ENCODE results near the gene SAMD11. TPM values are rescaled to one million over a fixed set of nuclear protein-coding genes. Genes with fewer than 3 reads are reported as not detected.

Gene SAMD11
- polyA plus RNA-seq, 1 of the 3 experiments (the other 2 are of a cell fraction): 2.1 TPM

DNA sequence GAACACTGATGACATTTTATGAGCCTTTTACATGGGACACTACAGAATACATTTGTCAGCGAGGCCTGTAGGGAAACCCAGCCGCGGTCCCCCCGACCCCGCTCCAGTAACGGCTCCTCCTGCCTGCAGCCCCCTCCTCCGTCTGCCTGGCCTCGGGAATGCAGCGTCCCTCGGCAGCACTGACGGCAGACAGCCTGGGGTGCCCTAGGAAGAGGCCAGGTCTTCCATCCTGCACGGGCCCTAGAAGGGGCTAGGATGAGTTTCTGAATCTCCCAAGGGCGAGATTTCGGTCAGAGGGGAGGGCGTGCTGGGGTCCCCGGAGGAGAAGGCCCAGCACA, 8.4 kb downstream of the SAMD11 start:
- H3K9me2 ChIP-seq: no peaks in the 10 kb centered on the region
- no peaks in the 10 kb centered on the region for H3K27me3 ChIP-seq (ENCODE audit: insufficient read depth)
- peaks cover 3% of the 10 kb centered on the region for H3F3A ChIP-seq (replicated peaks; ENCODE audit: insufficient read depth)
- CTCF ChIA-PET: interaction anchor here (0.9 to 6.6 kb wide), 5 partner anchors 8 to 70 kb away, joined by 4 to 49 read pairs (median 15); no protein-coding TSS in a partner anchor
- no peak overlapping the region for H3K9ac ChIP-seq
- H3K36me3 ChIP-seq (replicated peaks in 1 of 2; ENCODE audit: control insufficient read depth in 1 of 2, insufficient read depth in 2 of 2, low read length in 1 of 2): no peaks in the 10 kb centered on the region
- DNase-seq: no peak
- no peaks in the 10 kb centered on the region for H3K79me2 ChIP-seq (ENCODE audit: insufficient read depth)
- H3K9me3 ChIP-seq: no peaks in the 10 kb centered on the region
- no peak overlapping the region for H3K4me3 ChIP-seq (ENCODE audit: low read depth in 2 of 2, low read length in 1 of 2)
- no peak overlapping the region for H2AFZ ChIP-seq (ENCODE audit: low read depth)
- H3K4me1 ChIP-seq (ENCODE audit: control insufficient read depth in 1 of 2, insufficient read depth in 2 of 2, low read depth in 1 of 2, low read length in 1 of 2): peaks cover 0 to 12% of the 10 kb centered on the region in 2 experiments; a peak in 1 of 4 replicates
- WGBS (ENCODE audit: low lambda C conversion rate): 78% methylated on average over 8 of the region's 16 CpGs
- H3K27ac ChIP-seq (ENCODE audit: low read depth in 2 of 2, low read length in 1 of 2): no peak overlapping the region
- no peaks in the 10 kb centered on the region for H4K20me1 ChIP-seq (ENCODE audit: insufficient read depth)
- POLR2A ChIA-PET: no interaction called here
- no peak overlapping the region for H3K4me2 ChIP-seq
- TF ChIP-seq, protein P1, sequence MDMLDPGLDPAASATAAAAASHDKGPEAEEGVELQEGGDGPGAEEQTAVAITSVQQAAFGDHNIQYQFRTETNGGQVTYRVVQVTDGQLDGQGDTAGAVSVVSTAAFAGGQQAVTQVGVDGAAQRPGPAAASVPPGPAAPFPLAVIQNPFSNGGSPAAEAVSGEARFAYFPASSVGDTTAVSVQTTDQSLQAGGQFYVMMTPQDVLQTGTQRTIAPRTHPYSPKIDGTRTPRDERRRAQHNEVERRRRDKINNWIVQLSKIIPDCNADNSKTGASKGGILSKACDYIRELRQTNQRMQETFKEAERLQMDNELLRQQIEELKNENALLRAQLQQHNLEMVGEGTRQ (IDR thresholded peaks at IDR 0.05; ENCODE audit: borderline replicate concordance, low read depth, low read length): no peak
- TF ChIP-seq GATA2 (CRISPR knock-in tag; IDR thresholded peaks at IDR 0.05): no peak
- no peak for TF ChIP-seq RAD21 (IDR thresholded peaks at IDR 0.05; ENCODE audit: low read length)
- TF ChIP-seq, protein P2, sequence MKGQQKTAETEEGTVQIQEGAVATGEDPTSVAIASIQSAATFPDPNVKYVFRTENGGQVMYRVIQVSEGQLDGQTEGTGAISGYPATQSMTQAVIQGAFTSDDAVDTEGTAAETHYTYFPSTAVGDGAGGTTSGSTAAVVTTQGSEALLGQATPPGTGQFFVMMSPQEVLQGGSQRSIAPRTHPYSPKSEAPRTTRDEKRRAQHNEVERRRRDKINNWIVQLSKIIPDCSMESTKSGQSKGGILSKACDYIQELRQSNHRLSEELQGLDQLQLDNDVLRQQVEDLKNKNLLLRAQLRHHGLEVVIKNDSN (IDR thresholded peaks at IDR 0.05; ENCODE audit: borderline replicate concordance, low read depth): no peak
- TF ChIP-seq, protein P3, sequence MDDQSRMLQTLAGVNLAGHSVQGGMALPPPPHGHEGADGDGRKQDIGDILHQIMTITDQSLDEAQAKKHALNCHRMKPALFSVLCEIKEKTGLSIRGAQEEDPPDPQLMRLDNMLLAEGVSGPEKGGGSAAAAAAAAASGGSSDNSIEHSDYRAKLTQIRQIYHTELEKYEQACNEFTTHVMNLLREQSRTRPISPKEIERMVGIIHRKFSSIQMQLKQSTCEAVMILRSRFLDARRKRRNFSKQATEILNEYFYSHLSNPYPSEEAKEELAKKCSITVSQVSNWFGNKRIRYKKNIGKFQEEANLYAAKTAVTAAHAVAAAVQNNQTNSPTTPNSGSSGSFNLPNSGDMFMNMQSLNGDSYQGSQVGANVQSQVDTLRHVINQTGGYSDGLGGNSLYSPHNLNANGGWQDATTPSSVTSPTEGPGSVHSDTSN (IDR thresholded peaks at IDR 0.05): no peak
- TF ChIP-seq, protein P4, sequence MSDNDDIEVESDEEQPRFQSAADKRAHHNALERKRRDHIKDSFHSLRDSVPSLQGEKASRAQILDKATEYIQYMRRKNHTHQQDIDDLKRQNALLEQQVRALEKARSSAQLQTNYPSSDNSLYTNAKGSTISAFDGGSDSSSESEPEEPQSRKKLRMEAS (IDR thresholded peaks at IDR 0.05; ENCODE audit: low read depth): no peak
- no peak for TF ChIP-seq GABPA (IDR thresholded peaks at IDR 0.05; ENCODE audit: low read depth)
- TF ChIP-seq, protein P5, sequence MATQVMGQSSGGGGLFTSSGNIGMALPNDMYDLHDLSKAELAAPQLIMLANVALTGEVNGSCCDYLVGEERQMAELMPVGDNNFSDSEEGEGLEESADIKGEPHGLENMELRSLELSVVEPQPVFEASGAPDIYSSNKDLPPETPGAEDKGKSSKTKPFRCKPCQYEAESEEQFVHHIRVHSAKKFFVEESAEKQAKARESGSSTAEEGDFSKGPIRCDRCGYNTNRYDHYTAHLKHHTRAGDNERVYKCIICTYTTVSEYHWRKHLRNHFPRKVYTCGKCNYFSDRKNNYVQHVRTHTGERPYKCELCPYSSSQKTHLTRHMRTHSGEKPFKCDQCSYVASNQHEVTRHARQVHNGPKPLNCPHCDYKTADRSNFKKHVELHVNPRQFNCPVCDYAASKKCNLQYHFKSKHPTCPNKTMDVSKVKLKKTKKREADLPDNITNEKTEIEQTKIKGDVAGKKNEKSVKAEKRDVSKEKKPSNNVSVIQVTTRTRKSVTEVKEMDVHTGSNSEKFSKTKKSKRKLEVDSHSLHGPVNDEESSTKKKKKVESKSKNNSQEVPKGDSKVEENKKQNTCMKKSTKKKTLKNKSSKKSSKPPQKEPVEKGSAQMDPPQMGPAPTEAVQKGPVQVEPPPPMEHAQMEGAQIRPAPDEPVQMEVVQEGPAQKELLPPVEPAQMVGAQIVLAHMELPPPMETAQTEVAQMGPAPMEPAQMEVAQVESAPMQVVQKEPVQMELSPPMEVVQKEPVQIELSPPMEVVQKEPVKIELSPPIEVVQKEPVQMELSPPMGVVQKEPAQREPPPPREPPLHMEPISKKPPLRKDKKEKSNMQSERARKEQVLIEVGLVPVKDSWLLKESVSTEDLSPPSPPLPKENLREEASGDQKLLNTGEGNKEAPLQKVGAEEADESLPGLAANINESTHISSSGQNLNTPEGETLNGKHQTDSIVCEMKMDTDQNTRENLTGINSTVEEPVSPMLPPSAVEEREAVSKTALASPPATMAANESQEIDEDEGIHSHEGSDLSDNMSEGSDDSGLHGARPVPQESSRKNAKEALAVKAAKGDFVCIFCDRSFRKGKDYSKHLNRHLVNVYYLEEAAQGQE (IDR thresholded peaks at IDR 0.05; ENCODE audit: low read depth, low read length): no peak
- TF ChIP-seq MXI1 (IDR thresholded peaks at IDR 0.05; ENCODE audit: low read depth, low read length): no peak
- TF ChIP-seq MEF2A (IDR thresholded peaks at IDR 0.05; ENCODE audit: borderline replicate concordance, low read depth): no peak
- no peak for TF ChIP-seq RCOR1 (IDR thresholded peaks at IDR 0.05; ENCODE audit: low read length)
- no peak for TF ChIP-seq SIN3A (IDR thresholded peaks at IDR 0.05; ENCODE audit: borderline replicate concordance, low read depth, low read length)
- no peak for TF ChIP-seq EZH2phosphoT487 (IDR thresholded peaks at IDR 0.05; ENCODE audit: borderline replicate concordance, low read depth)
- no peak for TF ChIP-seq RFX5 (IDR thresholded peaks at IDR 0.05; ENCODE audit: low read length)
